IPS-18a (cell line): ENCODE measurements around the gene TASP1.

Experiments used
- H3K27ac ChIP-seq: one replicate; pipeline ENCODE4 v1.5.1; 2013; ENCODE audit warnings: low read length
- H3K27me3 ChIP-seq: one replicate; pipeline ENCODE4 v1.6.1; 2013; ENCODE audit warnings: mild to moderate bottlenecking, low read length; ENCODE audit not compliant: control insufficient read depth, insufficient read depth
- H3K36me3 ChIP-seq: one replicate; pipeline ENCODE4 v1.6.1; 2013; ENCODE audit warnings: low read depth, low read length; ENCODE audit not compliant: control insufficient read depth
- H3K4me1 ChIP-seq: one replicate; pipeline ENCODE4 v1.6.1; 2013; ENCODE audit warnings: low read depth, low read length; ENCODE audit not compliant: control insufficient read depth
- H3K4me3 ChIP-seq: one replicate; pipeline ENCODE4 v1.5.1; 2013; ENCODE audit warnings: low read length
- H3K9ac ChIP-seq: one replicate; pipeline ENCODE4 v1.6.1; 2013; ENCODE audit warnings: mild to moderate bottlenecking, low read length, moderate library complexity
- H3K9me3 ChIP-seq: one replicate; pipeline ENCODE4 v1.6.1; 2013; ENCODE audit warnings: low read depth, low read length; ENCODE audit not compliant: control insufficient read depth

TASP1 gene

GRCh38 chr20:13554706-13555105, 84.0 kb downstream of the TASP1 start:
- H3K27me3 ChIP-seq, result no peaks in the 10 kb centered on the region
- no peaks in the 10 kb centered on the region for H3K4me1 ChIP-seq
- H3K9ac ChIP-seq, result no peak overlapping the region
- no peak overlapping the region for H3K4me3 ChIP-seq
- no peaks in the 10 kb centered on the region for H3K36me3 ChIP-seq
- no peaks in the 10 kb centered on the region for H3K9me3 ChIP-seq
- H3K27ac ChIP-seq, result no peak overlapping the region

DNA sequence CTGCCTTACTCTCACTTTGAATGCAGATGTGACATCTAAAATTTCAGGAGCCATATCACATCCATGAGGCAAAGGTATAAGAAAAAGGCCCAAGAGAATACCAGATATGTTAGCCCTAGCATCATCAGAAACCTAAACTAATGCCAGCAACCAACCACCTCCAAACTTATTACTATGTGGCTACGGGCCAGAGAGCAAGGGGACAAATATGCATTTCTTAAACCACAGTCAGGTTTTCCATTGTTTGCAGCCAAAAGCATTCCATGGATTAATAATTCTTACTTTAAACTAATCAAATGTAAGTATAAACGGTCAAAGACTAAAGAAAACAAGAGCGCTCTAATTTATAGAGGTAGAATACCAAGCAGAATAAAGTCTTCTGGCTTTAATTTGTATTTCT, 84.7 kb downstream of the TASP1 start:
- Histone ChIP-seq H3K27ac (no peak overlapping the region), H3K27me3 (no peaks in the 10 kb centered on the region), H3K9me3 (no peaks in the 10 kb centered on the region), H3K9ac (no peak overlapping the region), H3K4me1 (no peaks in the 10 kb centered on the region), H3K36me3 (no peaks in the 10 kb centered on the region), H3K4me3 (no peak overlapping the region)

DNA sequence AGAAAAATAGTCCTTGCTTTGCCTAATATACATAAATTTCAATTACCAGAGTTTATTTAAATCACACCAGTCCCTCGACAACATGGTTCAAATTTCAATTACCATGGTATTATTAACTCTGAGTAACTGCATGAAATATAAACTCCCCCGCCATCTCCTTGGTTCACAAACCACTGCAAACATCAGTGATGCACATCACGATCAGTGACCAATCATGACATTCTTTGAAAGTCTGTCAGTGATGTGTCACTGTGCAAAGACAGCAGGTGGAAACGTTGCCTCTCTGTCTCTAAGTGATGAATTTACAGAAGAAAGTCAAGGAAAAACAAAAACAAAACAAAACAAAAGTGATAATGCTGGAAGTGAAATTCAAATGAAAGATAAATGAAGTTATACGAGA, 86.7 kb downstream of the TASP1 start:
- no peak overlapping the region for H3K4me3 ChIP-seq
- H3K9me3 ChIP-seq, result no peaks in the 10 kb centered on the region
- no peaks in the 10 kb centered on the region for H3K36me3 ChIP-seq
- H3K27ac ChIP-seq, result no peak overlapping the region
- no peak overlapping the region for H3K9ac ChIP-seq
- no peaks in the 10 kb centered on the region for H3K27me3 ChIP-seq
- no peaks in the 10 kb centered on the region for H3K4me1 ChIP-seq

DNA sequence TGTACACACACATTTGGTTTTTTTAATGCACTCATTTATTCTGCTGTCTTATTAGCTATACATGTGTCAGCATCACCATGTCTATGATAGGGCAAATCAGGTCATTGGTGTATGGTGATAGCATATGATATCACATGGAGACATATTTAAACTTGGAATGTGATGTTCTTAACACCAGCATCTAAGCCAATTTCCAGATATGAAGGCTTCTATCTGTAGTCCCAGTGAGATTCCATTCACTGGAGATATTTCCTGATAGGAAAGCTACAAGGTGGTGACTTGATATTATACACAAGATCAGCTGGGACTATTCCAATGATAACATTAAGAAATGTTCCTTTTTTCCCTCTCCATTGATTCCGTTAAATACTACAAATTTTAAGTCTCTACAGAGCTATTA, 89.3 kb downstream of the TASP1 start:
- Histone ChIP-seq H3K4me3 (no peak overlapping the region), H3K27ac (no peak overlapping the region), H3K9ac (no peak overlapping the region), H3K4me1 (no peaks in the 10 kb centered on the region), H3K27me3 (no peaks in the 10 kb centered on the region), H3K9me3 (no peaks in the 10 kb centered on the region), H3K36me3 (no peaks in the 10 kb centered on the region)

DNA sequence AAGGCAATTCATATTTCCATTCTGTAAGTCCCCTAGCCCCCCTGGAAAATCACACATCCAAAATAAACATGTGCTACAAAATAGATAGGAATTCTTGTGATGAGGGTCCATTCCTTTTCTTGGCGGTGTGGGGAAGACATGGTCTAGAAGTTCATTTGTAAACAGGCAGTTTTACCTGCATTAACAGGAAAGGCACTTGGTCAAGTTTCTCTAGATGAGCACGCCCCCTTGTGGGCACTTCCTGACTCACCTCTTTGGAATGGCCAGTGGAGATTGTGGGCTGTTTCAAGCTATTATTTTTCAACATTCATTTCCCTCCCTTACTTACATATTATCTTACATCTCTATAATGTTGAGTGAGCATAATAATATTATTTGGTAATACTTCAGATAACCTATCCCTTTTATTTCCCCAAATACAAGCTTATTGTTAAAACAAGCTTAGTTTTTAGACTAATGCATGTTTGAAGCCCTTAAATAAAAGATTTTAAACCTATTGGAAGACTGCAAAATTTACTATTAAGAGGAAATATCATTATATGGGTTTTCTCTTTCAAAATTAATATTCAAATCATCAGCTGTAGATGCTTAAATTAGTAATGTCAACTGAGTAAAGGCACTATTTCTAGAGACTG, 92.1 kb downstream of the TASP1 start:
- Histone ChIP-seq H3K4me3 (no peak overlapping the region), H3K27ac (no peak overlapping the region), H3K4me1 (no peaks in the 10 kb centered on the region), H3K27me3 (no peaks in the 10 kb centered on the region), H3K9ac (no peak overlapping the region), H3K36me3 (no peaks in the 10 kb centered on the region), H3K9me3 (no peaks in the 10 kb centered on the region)

- Histone ChIP-seq H3K27ac (no peak overlapping the region), H3K36me3 (no peaks in the 10 kb centered on the region), H3K9ac (no peak overlapping the region), H3K9me3 (no peaks in the 10 kb centered on the region), H3K4me3 (no peak overlapping the region), H3K27me3 (no peaks in the 10 kb centered on the region), H3K4me1 (no peaks in the 10 kb centered on the region)
These were observed 92.9 kb downstream of the TASP1 start for GRCh38 chr20:13545790-13546189.

DNA sequence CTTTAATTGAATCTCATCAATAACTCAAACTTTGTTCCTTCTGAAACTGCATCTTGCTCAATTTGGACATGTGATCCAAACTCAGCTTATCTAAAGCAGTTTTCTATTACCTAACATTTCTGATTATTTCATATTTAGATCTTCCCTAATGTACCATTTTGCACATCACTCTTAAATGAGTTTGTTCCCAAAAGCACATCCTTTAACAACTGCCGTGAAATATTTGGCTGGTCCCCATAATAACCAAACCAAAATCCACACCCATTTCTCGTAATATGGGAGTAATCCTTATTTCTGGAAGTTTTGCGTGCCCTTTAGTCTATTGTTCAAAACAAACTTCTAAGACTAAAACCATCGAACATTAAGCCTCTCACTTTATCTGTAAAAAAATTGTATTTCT, 94.9 kb downstream of the TASP1 start:
- H3K4me1 ChIP-seq, result no peaks in the 10 kb centered on the region
- no peaks in the 10 kb centered on the region for H3K36me3 ChIP-seq
- H3K27me3 ChIP-seq, result no peaks in the 10 kb centered on the region
- no peak overlapping the region for H3K4me3 ChIP-seq
- no peak overlapping the region for H3K9ac ChIP-seq
- H3K27ac ChIP-seq, result no peak overlapping the region
- no peaks in the 10 kb centered on the region for H3K9me3 ChIP-seq

- Histone ChIP-seq H3K4me3 (no peak overlapping the region), H3K27me3 (no peaks in the 10 kb centered on the region), H3K9ac (no peak overlapping the region), H3K27ac (no peak overlapping the region), H3K4me1 (no peaks in the 10 kb centered on the region), H3K9me3 (no peaks in the 10 kb centered on the region), H3K36me3 (peaks cover 3% of the 10 kb centered on the region)
These were observed 103.1 kb downstream of the TASP1 start for GRCh38 chr20:13535627-13536026.

GRCh38 chr20:13533946-13534345, 104.8 kb downstream of the TASP1 start:
- Histone ChIP-seq H3K9ac (no peak overlapping the region), H3K9me3 (no peaks in the 10 kb centered on the region), H3K4me3 (no peak overlapping the region), H3K36me3 (peaks cover 3% of the 10 kb centered on the region), H3K27me3 (no peaks in the 10 kb centered on the region), H3K27ac (no peak overlapping the region), H3K4me1 (no peaks in the 10 kb centered on the region)

GRCh38 chr20:13530146-13530545, 108.6 kb downstream of the TASP1 start:
- Histone ChIP-seq H3K36me3 (peaks cover 3% of the 10 kb centered on the region), H3K4me3 (no peak overlapping the region), H3K27ac (no peak overlapping the region), H3K27me3 (no peaks in the 10 kb centered on the region), H3K9ac (no peak overlapping the region), H3K9me3 (no peaks in the 10 kb centered on the region), H3K4me1 (no peaks in the 10 kb centered on the region)

DNA sequence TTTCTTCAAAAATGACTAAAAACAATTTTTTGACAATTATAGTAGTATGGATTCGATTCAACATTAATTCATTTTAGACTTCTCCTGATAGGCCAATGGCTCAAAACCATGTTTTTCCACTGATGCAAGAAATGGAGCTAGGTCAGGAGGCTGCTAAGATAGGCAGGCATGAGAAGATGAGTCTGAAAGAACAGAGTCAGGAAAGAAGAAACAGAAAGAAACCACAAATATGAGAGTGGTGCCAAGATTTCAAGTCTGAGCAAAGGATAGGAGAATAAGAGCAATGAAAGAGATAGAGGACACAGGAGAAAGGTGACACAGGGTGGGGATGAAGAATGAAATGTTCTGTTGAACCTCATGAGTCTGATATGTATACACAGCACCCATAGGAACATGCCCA, 112.2 kb downstream of the TASP1 start:
- Histone ChIP-seq H3K36me3 (no peaks in the 10 kb centered on the region), H3K27me3 (no peaks in the 10 kb centered on the region), H3K4me1 (no peaks in the 10 kb centered on the region), H3K9me3 (no peaks in the 10 kb centered on the region), H3K27ac (no peak overlapping the region), H3K9ac (no peak overlapping the region), H3K4me3 (no peak overlapping the region)

DNA sequence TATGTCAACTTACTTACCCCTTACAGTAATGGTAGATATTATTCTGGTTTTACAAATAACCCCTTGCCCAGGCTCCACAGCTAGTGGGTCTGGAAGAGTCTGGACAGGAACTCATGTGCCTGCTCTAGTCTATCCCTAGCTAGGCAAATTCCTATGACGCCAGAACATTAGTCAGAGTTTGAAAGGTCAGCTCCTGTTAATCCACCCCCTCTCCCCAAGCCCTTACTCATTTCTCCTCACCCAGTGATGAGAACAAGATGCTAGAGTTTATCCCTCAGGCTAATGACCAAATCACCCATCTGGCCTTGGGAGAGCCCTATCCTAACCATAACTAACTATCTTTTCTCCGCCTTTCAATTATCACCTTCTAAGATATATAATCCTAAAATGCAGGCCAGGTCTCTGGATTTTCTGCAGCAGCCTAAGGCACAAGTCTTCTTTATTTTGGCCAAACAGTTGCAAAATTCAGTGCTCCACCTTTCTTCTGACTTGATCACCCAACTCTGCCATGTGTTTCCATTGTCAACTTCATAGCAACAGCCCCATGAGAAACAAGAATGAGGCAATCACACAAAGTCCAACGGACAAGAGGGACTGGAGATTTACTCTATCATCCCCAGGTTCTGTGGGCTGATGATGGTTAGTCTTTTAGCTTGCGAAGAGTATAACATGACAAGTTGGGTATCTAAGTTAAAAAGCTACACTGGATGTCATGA, 113.3 kb downstream of the TASP1 start:
- Histone ChIP-seq H3K9me3 (no peaks in the 10 kb centered on the region), H3K27me3 (no peaks in the 10 kb centered on the region), H3K4me3 (no peak overlapping the region), H3K4me1 (no peaks in the 10 kb centered on the region), H3K36me3 (no peaks in the 10 kb centered on the region), H3K9ac (no peak overlapping the region), H3K27ac (no peak overlapping the region)
